Lung (tissue), 12 donors: ENCODE data around the gene SPATA19. TPM values are rescaled to one million over a fixed set of nuclear protein-coding genes. Genes with fewer than 3 reads are reported as not detected.
"Not testable (repeated sequence)": the region's sequence is repeated elsewhere in the genome, so short reads cannot be mapped to it uniquely, and the experiment has no call there.

ENCODE experiments used
- ATAC-seq: fragments of 200-7000 bp; cut with Tn5 transposase; one replicate; pipeline ENCODE4 v1.9.1; 2020; ENCODE audit warnings: moderate number of reproducible peaks; ENCODE audit not compliant: insufficient read depth, low FRiP score
- DNase-seq, 3 donors: peaks; one replicate each; pipeline ENCODE4 v3.0.0-alpha.2; 2013 to 2017
- H3K27ac ChIP-seq, 2 donors: one replicate each; pipeline ENCODE4 v1.5.1; 2013; ENCODE audit warnings: mild to moderate bottlenecking in 2 of 2, moderate library complexity in 2 of 2, control low read depth in 1 of 2, inconsistent platforms in 1 of 2, low read depth in 1 of 2, low read length in 1 of 2
- H3K27me3 ChIP-seq, 3 donors: one replicate each; pipeline ENCODE4 v1.5.1; 2013; ENCODE audit warnings: low read length in 2 of 3; ENCODE audit not compliant: control insufficient read depth in 3 of 3, insufficient read depth in 3 of 3
- H3K36me3 ChIP-seq, 4 donors: one replicate each; pipeline ENCODE4 v1.5.1; 2013; ENCODE audit warnings: low read length in 4 of 4, mild to moderate bottlenecking in 1 of 4, moderate library complexity in 1 of 4; ENCODE audit not compliant: control insufficient read depth in 4 of 4, insufficient read depth in 4 of 4
- H3K4me1 ChIP-seq, 5 donors: one replicate each; pipeline ENCODE4 v1.5.1; 2013; ENCODE audit warnings: low read length in 5 of 5, mild to moderate bottlenecking in 2 of 5, moderate library complexity in 1 of 5; ENCODE audit not compliant: control insufficient read depth in 5 of 5, insufficient read depth in 5 of 5
- H3K4me3 ChIP-seq: one replicate; pipeline ENCODE4 v1.5.1; 2013; ENCODE audit warnings: mild to moderate bottlenecking, control low read depth, moderate library complexity
- H3K9ac ChIP-seq, 2 donors: one replicate each; pipeline ENCODE4 v1.5.1; 2013; ENCODE audit warnings: low read length in 2 of 2, control low read depth in 1 of 2; ENCODE audit not compliant: insufficient read depth in 1 of 2
- H3K9me3 ChIP-seq, 4 donors: one replicate each; pipeline ENCODE4 v1.5.1; 2013; ENCODE audit warnings: low read length in 3 of 4, mild to moderate bottlenecking in 1 of 4, moderate library complexity in 1 of 4; ENCODE audit not compliant: control insufficient read depth in 4 of 4, insufficient read depth in 3 of 4
- CTCF ChIP-seq: IDR thresholded peaks from 2 replicates; pipeline ENCODE4 v1.5.1; 2012; ENCODE audit warnings: mild to moderate bottlenecking; ENCODE audit errors: control extremely low read depth, extremely low read depth
- WGBS, 2 donors: extraction: QIAGEN DNeasy Blood & Tissue Kit; methylation state at CpG; one replicate each; pipeline ENCODE4 v1.1.7; 2013; 5-methylcytosine and 5-hydroxymethylcytosine counted together
- polyA plus RNA-seq, 2 donors: library from polyadenylated mRNA; stranded (reverse); fragments of 200-250 nt; gene quantifications; one replicate each; pipeline ENCODE4 v1.2.1, GENCODE V29; 2013
- total RNA-seq, 2 donors: library from RNA; depleted of rRNA in 1 of 2; stranded (reverse); fragments of >200 nt in 1 of 2; gene quantifications; one replicate each; pipeline ENCODE4 v1.2.1, GENCODE V29; 2014 to 2021
- donor health status: control.
- donor health status: control.
- donor health status: Bipolar disorder and iron deficiency.
- donor health status: healthy.
- donor health status: DM: yes; HTN: yes; CAD: no.

SPATA19 gene
- total and polyA plus RNA-seq, 4 donors: not detected

- H3K9me3 ChIP-seq: peaks cover 0 to 10% (median 0%) of the 10 kb centered on the region in 4 donors
- no peak for DNase-seq
- H3K9ac ChIP-seq: no peak overlapping the region
- no peak overlapping the region for H3K4me3 ChIP-seq
- H3K4me1 ChIP-seq: no peaks in the 10 kb centered on the region
- no peak for TF ChIP-seq CTCF
- H3K27ac ChIP-seq: no peak overlapping the region
- no peaks in the 10 kb centered on the region for H3K36me3 ChIP-seq
- no peaks in the 10 kb centered on the region for H3K27me3 ChIP-seq
- ATAC-seq: no peak
Observed at GRCh38 chr11:133867456-133867855, 22.1 kb upstream of the SPATA19 start.

- no peak for DNase-seq
- H3K4me3 ChIP-seq: no peak overlapping the region
- no peak overlapping the region for H3K27ac ChIP-seq
- no peaks in the 10 kb centered on the region for H3K4me1 ChIP-seq
- no peak for TF ChIP-seq CTCF
- H3K27me3 ChIP-seq: peaks cover 0 to 2% (median 0%) of the 10 kb centered on the region in 3 donors
- no peaks in the 10 kb centered on the region for H3K36me3 ChIP-seq
- peaks cover 0 to 10% (median 0%) of the 10 kb centered on the region in 4 donors for H3K9me3 ChIP-seq
- WGBS, 2 donors: 94 to 96% methylated on average over 11 of the region's 11 CpGs
- H3K9ac ChIP-seq: no peak overlapping the region
- no peak for ATAC-seq
Observed at GRCh38 chr11:133865466-133865865, 20.2 kb upstream of the SPATA19 start.

GRCh38 chr11:133864756-133865155 is 19.4 kb upstream of the SPATA19 start:
- TF ChIP-seq CTCF: no peak
- Histone ChIP-seq H3K9ac (no peak overlapping the region), H3K4me1 (no peaks in the 10 kb centered on the region), H3K9me3 (peaks cover 0 to 10% (median 0%) of the 10 kb centered on the region in 4 donors), H3K4me3 (no peak overlapping the region), H3K27me3 (peaks cover 0 to 2% (median 0%) of the 10 kb centered on the region in 3 donors), H3K36me3 (no peaks in the 10 kb centered on the region), H3K27ac (no peak overlapping the region)
- no peak for ATAC-seq
- WGBS, 2 donors: 95 to 97% methylated on average over 26 of the region's 26 CpGs
- no peak for DNase-seq

GRCh38 chr11:133860151-133860550 is 14.8 kb upstream of the SPATA19 start:
- WGBS, 2 donors: 80 to 85% methylated on average over 6 of the region's 6 CpGs
- Histone ChIP-seq H3K4me3 (no peak overlapping the region), H3K36me3 (no peaks in the 10 kb centered on the region), H3K27ac (no peak overlapping the region), H3K9ac (no peak overlapping the region), H3K9me3 (peaks cover 0 to 7% (median 0%) of the 10 kb centered on the region in 4 donors), H3K4me1 (no peaks in the 10 kb centered on the region), H3K27me3 (peaks cover 0 to 2% (median 0%) of the 10 kb centered on the region in 3 donors)
- no peak for TF ChIP-seq CTCF
- ATAC-seq: no peak
- no peak for DNase-seq

- H3K27me3 ChIP-seq, H3K36me3 ChIP-seq, H3K4me1 ChIP-seq, DNase-seq, H3K27ac ChIP-seq, H3K4me3 ChIP-seq, H3K9ac ChIP-seq, ATAC-seq, H3K9me3 ChIP-seq: not testable (repeated sequence)
- WGBS, 2 donors: 46 to 57% methylated on average over 13 of the region's 13 CpGs
Observed at GRCh38 chr11:133854330-133854960, 9.1 kb upstream of the SPATA19 start.
